Activated CD4-positive, CD25-positive, alpha-beta regulatory T cell (primary cell): ENCODE data around the gene GRK1.

Experiments used
- DNase-seq, 4 experiments: peaks; one replicate each; lab custom pipeline; 2025; lab: John Stamatoyannopoulos, UW

GRK1 gene

GRCh38 chr13:113632706-113633484 is 34.1 kb upstream of the GRK1 start:
- DNase-seq, result no peak

GRCh38 chr13:113633485-113633873 is 33.5 kb upstream of the GRK1 start:
- DNase-seq, result no peak

DNA sequence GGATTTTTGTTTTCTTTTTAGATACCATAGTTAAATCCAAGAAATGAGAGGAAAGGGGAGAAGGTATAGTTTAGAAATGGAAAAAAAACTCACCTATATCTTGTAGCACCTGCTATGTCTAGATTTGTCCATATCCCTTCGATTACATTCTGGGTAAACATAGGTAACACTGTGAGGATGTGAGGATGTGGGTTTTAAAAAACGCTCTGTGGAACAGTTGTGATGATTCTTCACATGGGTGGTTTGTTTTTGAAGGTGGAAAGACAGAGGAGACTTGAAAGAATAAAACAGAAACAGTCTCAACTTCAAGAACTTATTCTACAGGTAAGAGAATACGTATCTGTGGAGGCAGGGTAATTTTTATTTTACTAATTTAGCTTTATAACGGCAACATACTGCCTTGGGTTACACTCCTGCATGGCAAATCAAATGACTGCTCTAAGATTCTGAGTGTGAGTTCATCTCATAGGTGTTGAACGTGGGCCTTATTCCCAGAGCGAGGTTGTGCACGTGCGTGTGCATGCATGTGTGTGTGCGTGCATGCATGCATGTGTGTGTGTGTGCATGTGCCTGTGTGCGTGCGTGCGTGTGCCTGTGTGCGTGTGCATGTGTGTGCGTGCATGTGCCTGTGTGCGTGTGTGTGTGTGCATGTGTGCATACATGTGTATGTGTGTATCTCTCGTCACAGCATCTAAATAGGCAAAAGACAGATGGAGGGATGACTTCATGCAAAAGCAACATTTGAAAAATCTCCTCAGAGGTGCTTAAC is 32.6 kb upstream of the GRK1 start:
- DNase-seq, result no peak

GRCh38 chr13:113635048-113635420 is 32.0 kb upstream of the GRK1 start:
- no peak for DNase-seq

GRCh38 chr13:113635709-113636108 is 31.3 kb upstream of the GRK1 start:
- no peak for DNase-seq

GRCh38 chr13:113636266-113636963 is 30.6 kb upstream of the GRK1 start:
- no peak for DNase-seq

GRCh38 chr13:113637262-113638160 is 29.5 kb upstream of the GRK1 start:
- no peak for DNase-seq

DNA sequence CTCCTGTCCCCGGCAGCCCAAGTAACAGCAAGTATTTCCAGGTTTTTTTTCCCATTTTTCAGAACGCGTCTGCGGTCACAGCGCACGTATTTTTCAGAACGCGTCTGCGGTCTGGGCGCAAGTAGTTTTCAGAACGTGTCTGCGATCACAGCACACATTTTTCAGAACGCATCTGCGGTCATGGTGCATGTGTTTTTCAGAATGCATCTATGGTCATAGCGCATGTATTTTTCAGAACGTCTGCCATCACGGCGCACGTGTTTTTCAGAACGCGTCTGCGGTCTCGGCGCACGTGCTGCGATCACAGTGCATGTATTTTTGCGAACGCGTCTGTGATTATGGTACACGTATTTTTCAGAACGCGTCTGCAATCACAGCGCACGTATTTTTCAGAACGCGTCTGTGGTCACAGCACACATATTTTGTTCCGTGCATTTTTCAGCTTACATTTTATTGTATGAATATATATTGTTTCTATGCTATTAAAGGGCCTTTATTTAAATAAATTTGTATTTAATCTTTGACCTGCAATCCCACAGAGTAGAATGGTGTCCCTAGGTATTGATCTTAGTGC is 28.8 kb upstream of the GRK1 start:
- DNase-seq, result no peak

DNA sequence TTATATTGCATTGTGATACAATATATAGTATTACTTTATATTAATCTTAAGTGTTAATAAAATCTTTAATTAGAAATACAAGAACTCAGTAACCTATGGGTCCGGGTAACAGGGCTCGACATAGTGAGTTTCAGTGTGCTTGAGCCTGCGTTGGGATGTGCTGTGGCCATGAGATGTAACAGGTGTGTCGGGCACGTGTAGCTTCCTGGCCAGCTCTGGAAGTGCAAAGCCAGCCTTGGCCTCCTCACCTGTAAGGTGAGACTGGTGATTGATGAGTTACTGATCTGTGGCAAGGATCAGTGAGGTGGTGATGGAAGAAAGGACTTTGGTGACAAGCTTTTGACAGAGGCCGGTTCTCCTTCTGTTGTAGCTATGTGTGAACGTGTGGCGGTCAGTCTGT is 28.2 kb upstream of the GRK1 start:
- DNase-seq, result no peak

GRCh38 chr13:113639616-113640262 is 27.3 kb upstream of the GRK1 start:
- DNase-seq, result no peak

DNA sequence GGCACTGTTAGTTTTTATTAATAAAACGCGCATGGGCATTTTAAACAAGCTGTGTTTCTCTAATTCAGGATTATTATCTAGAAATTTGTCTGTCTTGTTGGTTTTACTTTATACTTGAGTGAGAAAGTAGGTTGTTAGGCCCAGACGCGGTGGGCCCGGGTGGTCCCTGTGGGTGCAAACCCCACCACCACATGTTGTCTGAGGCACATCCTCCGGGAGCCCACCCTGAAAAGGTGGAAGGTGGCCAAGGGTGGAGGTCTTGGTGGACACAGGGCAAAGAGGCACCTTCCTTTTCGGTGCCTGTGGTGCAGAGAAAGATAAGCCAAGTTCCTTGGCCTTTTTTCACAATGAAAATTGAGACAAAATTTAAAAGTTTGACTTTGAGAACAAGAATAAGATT is 25.6 kb upstream of the GRK1 start:
- DNase-seq, result no peak

DNA sequence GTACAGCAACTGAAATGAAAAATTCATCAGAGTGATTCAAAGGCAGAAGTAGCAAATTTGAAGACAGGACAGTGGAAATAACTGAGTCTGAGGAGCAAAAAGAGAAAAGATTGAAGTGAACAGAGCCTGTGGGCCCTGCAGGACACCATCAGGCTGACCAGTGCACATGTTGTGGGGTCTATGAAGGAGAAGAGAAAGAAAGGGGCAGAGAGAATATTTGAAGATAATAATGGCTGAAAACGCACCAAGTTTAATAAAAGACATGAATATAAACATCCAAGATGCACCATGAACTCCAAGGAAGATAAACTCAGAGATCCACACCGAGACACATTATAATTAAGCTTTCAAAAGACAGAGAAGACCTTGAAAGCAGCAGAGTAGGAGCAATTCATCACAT is 24.5 kb upstream of the GRK1 start:
- no peak for DNase-seq

GRCh38 chr13:113643593-113643992 is 23.4 kb upstream of the GRK1 start:
- DNase-seq, result no peak

DNA sequence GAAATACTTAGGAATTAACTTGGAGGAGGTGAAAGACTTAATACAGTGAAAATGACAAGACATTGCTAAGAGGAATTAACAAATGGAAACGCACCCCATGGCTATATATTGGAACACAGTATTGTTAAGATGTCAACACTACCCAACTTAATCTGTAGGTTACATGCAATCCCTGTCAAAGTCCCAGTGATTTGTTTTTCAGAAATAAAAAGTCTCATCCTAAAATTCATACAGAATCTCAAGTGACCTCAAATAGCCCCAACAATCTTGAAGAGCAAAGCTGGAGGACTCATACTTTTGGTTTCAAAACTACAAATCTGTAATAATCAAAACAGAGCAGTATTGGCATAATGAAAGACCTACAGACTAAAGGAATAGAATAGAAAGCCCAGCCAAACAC is 22.2 kb upstream of the GRK1 start:
- DNase-seq, result no peak

GRCh38 chr13:113645329-113645728 is 21.7 kb upstream of the GRK1 start:
- no peak for DNase-seq

GRCh38 chr13:113646376-113646775 is 20.6 kb upstream of the GRK1 start:
- no peak for DNase-seq

DNA sequence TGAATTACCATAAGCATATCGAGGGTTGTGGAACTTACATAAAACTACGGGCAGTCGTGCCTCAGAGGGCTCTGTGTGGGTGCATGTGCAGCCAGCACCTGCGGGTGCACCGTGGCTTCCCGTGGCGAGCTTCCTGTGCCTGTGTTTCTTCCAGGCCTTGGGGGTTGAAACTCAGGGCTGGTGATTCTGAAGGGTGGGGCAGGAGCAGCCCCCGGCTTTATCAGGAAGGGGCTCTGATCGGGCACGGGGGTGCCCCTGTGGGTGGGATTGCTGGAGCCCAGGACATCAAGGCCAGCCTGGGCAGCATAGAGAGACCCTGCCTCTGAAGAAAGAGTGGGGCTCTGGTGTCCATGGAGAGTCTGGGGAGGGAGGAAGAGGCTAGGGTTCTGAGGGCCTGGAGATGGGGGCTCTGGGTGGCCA is 20.1 kb upstream of the GRK1 start:
- no peak for DNase-seq

- no peak for DNase-seq
These were observed 19.4 kb upstream of the GRK1 start for GRCh38 chr13:113647351-113648215.

DNA sequence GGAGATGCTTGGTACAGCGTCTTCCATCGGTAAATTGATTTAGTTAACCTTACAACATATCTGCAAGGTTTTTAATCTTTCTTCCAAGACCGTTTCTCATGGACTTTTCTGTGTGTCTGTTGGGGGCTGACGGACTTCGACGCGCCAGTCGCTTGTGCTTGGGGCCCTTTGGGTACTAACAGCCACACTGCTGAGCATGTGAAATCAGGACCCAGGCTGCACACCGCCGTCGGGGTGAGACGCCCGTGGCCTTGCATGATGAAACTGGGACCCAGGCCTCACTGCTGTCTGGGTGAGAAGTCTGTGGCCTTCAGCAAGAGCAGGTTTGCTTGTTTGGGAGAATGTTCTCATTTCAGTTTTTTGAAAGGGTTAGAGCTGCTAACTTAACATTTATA is 18.8 kb upstream of the GRK1 start:
- no peak for DNase-seq

GRCh38 chr13:113649212-113649611 is 17.8 kb upstream of the GRK1 start:
- DNase-seq, result no peak
